Fibroblast of pulmonary artery (primary cell): ENCODE data around the gene NPAS3.
A peak's percentile ranks its signal among the peaks of the same experiment; 100 is the strongest.

Experiments used
- DNase-seq: peaks from one replicate; pipeline ENCODE4 v3.0.0-alpha.2; 2010; ENCODE audit warnings: low read depth
- H3K4me3 ChIP-seq: replicated peaks from 2 replicates; pipeline ENCODE4 v1.5.1; 2011; ENCODE audit warnings: low read depth, mild to moderate bottlenecking, control low read depth, low read length, moderate library complexity
- TF ChIP-seq, protein P1 (sequence below): IDR thresholded peaks from 2 replicates; pipeline ENCODE4 v1.5.1; 2011; ENCODE audit warnings: mild to moderate bottlenecking, control low read depth, low read length, inconsistent platforms; ENCODE audit errors: missing control alignments

The NPAS3 gene

DNA sequence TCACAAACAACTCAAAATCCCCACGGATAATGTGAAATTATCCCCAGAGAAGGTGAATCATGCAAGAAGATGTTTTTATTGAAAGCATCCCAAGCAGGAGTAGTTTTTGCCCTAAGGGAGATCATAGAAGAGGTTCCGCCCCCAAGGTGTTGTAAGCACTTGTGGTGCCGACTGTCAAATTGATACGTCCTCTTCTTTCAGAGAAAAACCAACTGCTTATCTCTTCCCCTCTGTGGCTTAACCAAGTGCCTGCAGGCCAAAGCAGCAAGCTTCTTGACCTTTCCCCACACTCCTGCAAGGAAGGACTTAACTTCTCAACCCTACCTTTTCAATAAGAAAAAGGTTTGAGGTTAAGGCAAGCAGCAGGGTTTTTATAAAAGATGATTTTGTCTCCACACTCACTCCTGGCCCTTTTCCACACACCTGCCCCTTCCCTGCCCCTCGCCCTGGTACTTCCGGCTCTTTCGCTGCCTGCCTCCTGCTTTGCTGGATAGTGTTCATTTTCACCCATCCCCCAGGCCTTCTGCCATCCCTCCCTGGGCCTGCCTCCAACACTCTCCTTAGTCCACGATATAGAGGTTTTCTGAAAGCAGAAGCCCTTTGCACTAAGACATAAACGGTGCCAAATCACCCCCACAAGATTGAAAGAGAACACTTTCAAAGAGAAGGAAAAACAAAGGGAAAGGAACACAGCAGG lies 897.7 kb downstream of the NPAS3 start:
- no peak for DNase-seq
- H3K4me3 ChIP-seq = no peak overlapping the region
- TF ChIP-seq, protein P1, sequence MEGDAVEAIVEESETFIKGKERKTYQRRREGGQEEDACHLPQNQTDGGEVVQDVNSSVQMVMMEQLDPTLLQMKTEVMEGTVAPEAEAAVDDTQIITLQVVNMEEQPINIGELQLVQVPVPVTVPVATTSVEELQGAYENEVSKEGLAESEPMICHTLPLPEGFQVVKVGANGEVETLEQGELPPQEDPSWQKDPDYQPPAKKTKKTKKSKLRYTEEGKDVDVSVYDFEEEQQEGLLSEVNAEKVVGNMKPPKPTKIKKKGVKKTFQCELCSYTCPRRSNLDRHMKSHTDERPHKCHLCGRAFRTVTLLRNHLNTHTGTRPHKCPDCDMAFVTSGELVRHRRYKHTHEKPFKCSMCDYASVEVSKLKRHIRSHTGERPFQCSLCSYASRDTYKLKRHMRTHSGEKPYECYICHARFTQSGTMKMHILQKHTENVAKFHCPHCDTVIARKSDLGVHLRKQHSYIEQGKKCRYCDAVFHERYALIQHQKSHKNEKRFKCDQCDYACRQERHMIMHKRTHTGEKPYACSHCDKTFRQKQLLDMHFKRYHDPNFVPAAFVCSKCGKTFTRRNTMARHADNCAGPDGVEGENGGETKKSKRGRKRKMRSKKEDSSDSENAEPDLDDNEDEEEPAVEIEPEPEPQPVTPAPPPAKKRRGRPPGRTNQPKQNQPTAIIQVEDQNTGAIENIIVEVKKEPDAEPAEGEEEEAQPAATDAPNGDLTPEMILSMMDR = no peak

DNA sequence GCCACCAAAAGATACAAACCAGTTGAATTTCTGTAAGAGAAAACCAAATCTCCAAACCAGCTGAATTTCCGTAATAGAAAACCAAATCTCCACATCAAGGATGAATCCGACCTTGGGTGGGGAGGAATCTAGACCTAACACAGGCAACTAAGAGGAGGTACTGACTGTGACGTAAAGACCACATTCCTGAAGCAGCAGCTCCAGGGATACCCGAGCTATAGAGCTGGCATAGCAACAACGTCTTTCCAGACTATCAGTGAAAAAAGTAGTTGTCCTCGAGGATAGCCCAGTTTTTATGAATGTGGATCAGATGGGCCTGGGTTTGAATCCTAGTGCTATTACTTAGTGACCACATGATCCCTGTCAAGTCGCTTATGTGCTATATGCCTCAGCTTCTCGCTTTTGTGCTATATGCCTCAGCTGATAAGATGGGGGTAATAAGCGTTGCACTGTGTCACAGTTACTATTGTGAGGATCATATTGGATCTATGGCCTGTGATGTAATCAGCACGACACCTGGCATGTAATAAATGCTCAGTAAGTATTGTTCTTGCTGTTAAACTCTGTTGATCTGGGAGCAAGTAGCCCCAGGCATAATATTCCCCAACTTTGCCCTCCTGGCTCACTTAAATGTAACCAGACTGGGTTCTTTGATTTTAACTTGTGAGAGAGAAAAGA lies 898.4 kb downstream of the NPAS3 start:
- no peak for DNase-seq
- TF ChIP-seq, protein P1 = no peak
- H3K4me3 ChIP-seq = no peak overlapping the region

DNA sequence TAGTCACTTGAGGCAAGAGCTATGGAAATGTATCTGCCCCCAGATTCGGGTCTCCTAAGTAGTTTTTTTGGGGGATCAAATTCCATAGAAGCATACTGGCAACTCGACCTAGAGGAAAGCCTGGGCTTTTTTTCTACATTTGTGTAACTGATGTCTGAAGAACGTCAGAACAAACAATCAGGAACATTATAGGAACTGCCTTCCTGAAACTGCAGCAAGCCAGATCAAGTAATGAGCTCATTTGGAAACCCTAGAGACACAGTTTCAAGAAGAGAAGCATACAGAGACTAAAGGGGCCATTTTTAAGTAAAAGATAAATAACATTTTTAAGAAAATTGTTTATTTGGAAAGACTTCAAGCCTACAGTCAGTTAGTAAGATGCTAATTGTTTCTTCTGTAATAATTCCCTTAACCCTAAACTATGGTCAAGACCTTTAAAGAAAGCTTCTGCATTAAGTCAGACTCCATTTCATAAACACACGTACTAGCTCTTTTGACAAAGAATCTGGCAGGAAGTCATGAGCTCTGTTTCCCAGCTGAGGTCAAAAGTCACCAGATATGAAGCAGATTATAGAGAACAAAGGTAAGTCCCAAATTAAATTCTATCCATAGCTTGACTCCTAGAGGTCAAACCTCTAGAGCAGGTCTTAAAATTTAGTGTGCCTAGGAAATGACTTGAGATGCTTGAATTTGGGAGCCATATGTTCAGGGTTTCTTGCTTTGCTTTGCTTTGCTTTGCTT lies 899.4 kb downstream of the NPAS3 start:
- TF ChIP-seq, protein P1 = no peak
- no peak overlapping the region for H3K4me3 ChIP-seq
- DNase-seq = no peak

DNA sequence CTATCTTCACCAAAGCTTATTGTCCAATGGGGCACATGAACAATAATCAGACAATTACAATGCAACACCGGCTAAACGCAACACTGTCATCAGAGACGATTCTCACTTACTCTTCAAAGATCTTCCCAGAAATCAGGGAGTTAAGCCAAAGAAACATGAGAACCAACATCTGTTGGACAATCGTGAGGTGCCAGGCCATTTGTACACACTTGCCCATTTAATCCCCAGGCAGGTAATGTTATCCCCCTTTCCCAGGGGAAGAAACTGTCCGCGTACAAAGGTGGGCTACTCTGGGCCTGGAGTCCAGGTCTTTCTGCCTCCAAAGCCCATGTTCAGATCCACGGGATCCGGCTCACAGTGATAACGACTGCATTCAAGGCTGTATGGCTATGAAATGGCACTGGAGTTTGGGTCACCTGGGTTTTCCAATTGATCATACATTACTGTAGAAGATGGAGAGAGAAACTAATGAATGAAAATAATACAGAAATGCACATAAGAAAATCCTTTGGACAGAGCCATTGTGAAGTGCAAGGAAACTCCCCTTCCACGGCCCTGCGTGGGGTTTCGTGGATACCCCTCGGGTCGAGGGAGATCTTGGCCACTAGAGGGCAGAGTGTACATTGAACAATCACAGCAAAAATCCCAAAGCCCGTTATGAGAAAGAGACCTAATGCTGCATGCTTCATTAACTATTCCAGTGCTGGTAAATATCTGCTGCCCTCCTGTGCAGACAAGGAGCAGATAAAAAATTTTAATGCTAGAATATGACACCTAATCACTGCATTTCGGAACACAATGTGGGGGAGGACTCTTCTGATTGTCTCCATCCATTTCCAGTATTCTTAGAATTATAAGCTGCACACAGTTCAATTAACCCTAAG lies 900.8 kb downstream of the NPAS3 start:
- TF ChIP-seq, protein P1 = peak; percentile 85
- H3K4me3 ChIP-seq = no peak overlapping the region
- peak; percentile 64 for DNase-seq

DNA sequence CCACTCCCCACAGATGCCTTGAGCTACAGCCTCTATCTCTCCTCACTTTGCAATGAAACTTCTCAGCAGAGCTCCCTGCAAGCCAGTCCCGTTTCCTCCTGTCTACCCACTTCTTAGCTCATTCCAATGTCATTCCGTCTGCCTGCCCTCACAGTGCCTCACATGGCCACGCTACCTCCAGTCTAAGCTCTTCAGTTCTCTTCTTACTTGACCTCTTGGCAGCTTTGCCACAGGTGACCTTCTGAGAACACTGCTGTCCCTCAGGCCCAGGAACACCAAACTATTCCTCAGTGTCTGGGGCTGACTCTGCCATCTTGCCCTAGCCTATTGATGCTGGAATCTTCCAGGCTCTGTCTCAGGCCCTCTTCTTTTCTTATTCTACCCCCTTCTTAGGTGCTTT lies 902.1 kb downstream of the NPAS3 start:
- no peak for DNase-seq
- no peak overlapping the region for H3K4me3 ChIP-seq
- TF ChIP-seq, protein P1 = no peak

DNA sequence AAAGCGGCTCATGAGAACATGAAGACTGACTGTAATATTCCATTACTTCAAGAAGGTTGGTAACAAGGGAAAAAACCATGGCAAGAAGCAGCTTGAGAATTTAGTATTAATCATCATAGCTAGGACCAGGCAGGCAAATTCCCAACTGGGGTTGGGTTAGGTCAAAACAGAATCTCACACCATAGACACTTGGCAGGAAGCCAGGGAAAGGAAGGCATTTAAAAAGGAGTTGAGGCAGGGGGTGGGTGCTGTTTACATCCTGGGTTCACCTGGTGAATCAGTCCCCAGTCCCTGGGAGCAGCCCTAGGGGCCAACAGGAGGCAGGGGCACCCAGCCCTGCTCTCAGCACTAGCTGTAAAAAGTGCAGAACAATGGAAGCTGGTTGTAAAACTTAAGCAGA lies 903.6 kb downstream of the NPAS3 start:
- H3K4me3 ChIP-seq = no peak overlapping the region
- TF ChIP-seq, protein P1 = no peak
- no peak for DNase-seq
